Panc1 (cell line): ENCODE data around the gene FCAMR.

Experiments used
- POLR2AphosphoS5 ChIP-seq: IDR thresholded peaks from 2 replicates; pipeline ENCODE4 v1.6.1; 2012; ENCODE audit warnings: mild to moderate bottlenecking, low read depth, low read length, moderate library complexity
- SIN3A ChIP-seq: IDR thresholded peaks from 2 replicates; pipeline ENCODE4 v1.6.1; 2012; ENCODE audit warnings: low read depth, mild to moderate bottlenecking, low read length, moderate library complexity, borderline replicate concordance; ENCODE audit not compliant: insufficient read depth
- TF ChIP-seq, protein P1 (sequence below): fragments of 450-650 bp; IDR thresholded peaks from 2 replicates; pipeline ENCODE4 v1.5.1; 2017; ENCODE audit warnings: mild to moderate bottlenecking
- TF ChIP-seq, protein P2 (sequence below), 2 experiments: IDR thresholded peaks; 2 replicates each; pipeline ENCODE4 v1.6.1; 2011 to 2012; ENCODE audit warnings: low read depth in 2 of 2, control low read depth in 1 of 2, low read length in 1 of 2, mild to moderate bottlenecking in 1 of 2, moderate library complexity in 1 of 2; ENCODE audit not compliant: insufficient read depth in 1 of 2

DNA sequence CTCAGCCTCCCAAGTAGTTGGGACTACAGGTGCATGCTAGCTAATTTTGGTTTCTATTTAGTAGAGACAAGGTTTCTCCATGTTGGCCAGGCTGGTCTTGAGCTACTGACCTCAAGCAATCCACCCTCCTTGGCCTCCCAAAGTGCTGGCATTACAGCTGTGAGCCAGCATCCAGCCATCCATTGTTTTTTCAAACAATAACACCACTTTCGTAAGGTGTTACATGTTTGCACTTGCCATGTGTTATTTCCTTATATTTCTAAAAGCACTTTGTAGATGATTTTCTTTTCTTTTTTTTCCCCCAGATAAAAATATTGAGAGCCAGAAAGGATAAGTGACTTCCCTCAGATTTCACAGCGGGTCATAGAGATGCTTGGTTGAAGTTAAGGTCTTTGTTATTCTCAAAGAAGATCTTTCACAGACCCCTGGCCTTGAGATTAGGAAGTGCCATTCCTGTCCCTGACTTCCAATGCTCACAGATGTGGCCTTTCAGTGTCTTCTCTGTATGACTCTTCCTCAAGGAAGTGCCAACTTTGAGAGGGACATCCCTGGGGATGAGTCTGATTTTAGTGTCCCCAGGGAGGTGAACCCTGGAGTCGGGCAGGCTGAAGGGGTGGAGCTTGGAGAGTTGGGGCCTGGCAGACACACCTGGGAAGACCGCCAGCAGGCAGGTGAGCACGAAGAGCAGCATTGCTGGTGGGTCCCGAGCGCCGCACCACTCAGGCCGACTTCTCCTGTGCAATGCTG lies 30.2 kb downstream of the FCAMR start:
- TF ChIP-seq POLR2AphosphoS5 (no peak), SIN3A (no peak)
- TF ChIP-seq, protein P1, sequence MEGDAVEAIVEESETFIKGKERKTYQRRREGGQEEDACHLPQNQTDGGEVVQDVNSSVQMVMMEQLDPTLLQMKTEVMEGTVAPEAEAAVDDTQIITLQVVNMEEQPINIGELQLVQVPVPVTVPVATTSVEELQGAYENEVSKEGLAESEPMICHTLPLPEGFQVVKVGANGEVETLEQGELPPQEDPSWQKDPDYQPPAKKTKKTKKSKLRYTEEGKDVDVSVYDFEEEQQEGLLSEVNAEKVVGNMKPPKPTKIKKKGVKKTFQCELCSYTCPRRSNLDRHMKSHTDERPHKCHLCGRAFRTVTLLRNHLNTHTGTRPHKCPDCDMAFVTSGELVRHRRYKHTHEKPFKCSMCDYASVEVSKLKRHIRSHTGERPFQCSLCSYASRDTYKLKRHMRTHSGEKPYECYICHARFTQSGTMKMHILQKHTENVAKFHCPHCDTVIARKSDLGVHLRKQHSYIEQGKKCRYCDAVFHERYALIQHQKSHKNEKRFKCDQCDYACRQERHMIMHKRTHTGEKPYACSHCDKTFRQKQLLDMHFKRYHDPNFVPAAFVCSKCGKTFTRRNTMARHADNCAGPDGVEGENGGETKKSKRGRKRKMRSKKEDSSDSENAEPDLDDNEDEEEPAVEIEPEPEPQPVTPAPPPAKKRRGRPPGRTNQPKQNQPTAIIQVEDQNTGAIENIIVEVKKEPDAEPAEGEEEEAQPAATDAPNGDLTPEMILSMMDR, result no peak
- TF ChIP-seq, protein P2, sequence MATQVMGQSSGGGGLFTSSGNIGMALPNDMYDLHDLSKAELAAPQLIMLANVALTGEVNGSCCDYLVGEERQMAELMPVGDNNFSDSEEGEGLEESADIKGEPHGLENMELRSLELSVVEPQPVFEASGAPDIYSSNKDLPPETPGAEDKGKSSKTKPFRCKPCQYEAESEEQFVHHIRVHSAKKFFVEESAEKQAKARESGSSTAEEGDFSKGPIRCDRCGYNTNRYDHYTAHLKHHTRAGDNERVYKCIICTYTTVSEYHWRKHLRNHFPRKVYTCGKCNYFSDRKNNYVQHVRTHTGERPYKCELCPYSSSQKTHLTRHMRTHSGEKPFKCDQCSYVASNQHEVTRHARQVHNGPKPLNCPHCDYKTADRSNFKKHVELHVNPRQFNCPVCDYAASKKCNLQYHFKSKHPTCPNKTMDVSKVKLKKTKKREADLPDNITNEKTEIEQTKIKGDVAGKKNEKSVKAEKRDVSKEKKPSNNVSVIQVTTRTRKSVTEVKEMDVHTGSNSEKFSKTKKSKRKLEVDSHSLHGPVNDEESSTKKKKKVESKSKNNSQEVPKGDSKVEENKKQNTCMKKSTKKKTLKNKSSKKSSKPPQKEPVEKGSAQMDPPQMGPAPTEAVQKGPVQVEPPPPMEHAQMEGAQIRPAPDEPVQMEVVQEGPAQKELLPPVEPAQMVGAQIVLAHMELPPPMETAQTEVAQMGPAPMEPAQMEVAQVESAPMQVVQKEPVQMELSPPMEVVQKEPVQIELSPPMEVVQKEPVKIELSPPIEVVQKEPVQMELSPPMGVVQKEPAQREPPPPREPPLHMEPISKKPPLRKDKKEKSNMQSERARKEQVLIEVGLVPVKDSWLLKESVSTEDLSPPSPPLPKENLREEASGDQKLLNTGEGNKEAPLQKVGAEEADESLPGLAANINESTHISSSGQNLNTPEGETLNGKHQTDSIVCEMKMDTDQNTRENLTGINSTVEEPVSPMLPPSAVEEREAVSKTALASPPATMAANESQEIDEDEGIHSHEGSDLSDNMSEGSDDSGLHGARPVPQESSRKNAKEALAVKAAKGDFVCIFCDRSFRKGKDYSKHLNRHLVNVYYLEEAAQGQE (IDR thresholded peaks at IDR 0.05; ENCODE audit: insufficient read depth in 1 of 2, low read depth in 2 of 2, low read length in 1 of 2), result no peak
